B cell (primary cell): ENCODE results near the gene PREX1. TPM values are rescaled to one million over a fixed set of nuclear protein-coding genes. Genes with fewer than 3 reads are reported as not detected.
A peak's percentile ranks its signal among the peaks of the same experiment; 100 is the strongest.
"Not testable (repeated sequence)": the region's sequence is repeated elsewhere in the genome, so short reads cannot be mapped to it uniquely, and the experiment has no call there.

Source experiments
- ATAC-seq: fragments of 200-7000 bp; cut with Tn5 transposase; one replicate; pipeline ENCODE4 v1.10.0; 2021; ENCODE audit warnings: low read depth, mild to moderate bottlenecking, moderate number of reproducible peaks, moderate library complexity
- CTCF ChIA-PET: fragments of 350-600 bp; sonication (Branson Sonifier 250); formaldehyde crosslinking; loops from one replicate; lab custom pipeline; 2021; ENCODE audit warnings: antibody characterized with exemption, inconsistent platforms; lab: Charles Lee
- POLR2A ChIA-PET: fragments of 350-600 bp; sonication (Branson Sonifier 250); formaldehyde crosslinking; loops from one replicate; lab custom pipeline; 2021; ENCODE audit warnings: antibody characterized with exemption; lab: Charles Lee
- DNase-seq: peaks from one replicate; pipeline ENCODE4 v3.0.0; 2013
- H2AFZ ChIP-seq: 2 replicates; pipeline ENCODE4 v1.6.1; 2012; ENCODE audit warnings: mild to moderate bottlenecking, low read depth, low read length; ENCODE audit not compliant: insufficient read depth, poor library complexity, severe bottlenecking
- H3K27ac ChIP-seq, 2 donors: 1 replicate in 1 of 2; 2 replicates in 1 of 2; pipeline ENCODE4 v1.5.1; 2012 to 2013; ENCODE audit warnings: low read length in 2 of 2, mild to moderate bottlenecking in 2 of 2, moderate library complexity in 1 of 2
- H3K27me3 ChIP-seq, 4 experiments: fragments of 200-600 bp in 1 of 4; sonication (generic) in 1 of 4; replicated peaks in 1 of 4; 1 replicate in 2 of 4; 2 replicates in 2 of 4; pipeline versions ENCODE4 v1.6.1 to v1.7.0; 2013 to 2016; ENCODE audit warnings: low read length in 3 of 4, mild to moderate bottlenecking in 2 of 4, mixed read lengths in 1 of 4, moderate library complexity in 1 of 4; ENCODE audit not compliant: insufficient read depth in 4 of 4, control insufficient read depth in 3 of 4; ENCODE audit errors: control extremely low read depth in 1 of 4
- H3K36me3 ChIP-seq, 2 experiments: replicated peaks in 1 of 2; 1 replicate in 1 of 2; 2 replicates in 1 of 2; pipeline versions ENCODE4 v1.6.1 to v1.7.1; 2013; ENCODE audit warnings: low read length in 1 of 2; ENCODE audit not compliant: insufficient read depth in 2 of 2, control insufficient read depth in 1 of 2; ENCODE audit errors: control extremely low read depth in 1 of 2, extremely low read depth in 1 of 2
- H3K4me1 ChIP-seq, 2 donors: fragments of 200-600 bp in 1 of 2; sonication (generic) in 1 of 2; 1 replicate in 1 of 2; 2 replicates in 1 of 2; pipeline versions ENCODE4 v1.5.1 to v1.6.1; 2013 to 2017; ENCODE audit warnings: low read length in 2 of 2; ENCODE audit not compliant: control insufficient read depth in 2 of 2, insufficient read depth in 2 of 2
- H3K4me2 ChIP-seq: replicated peaks from 2 replicates; pipeline ENCODE3; 2012; ENCODE audit warnings: mild to moderate bottlenecking, low read depth, low read length; ENCODE audit not compliant: poor library complexity, severe bottlenecking
- H3K4me3 ChIP-seq, 5 experiments: fragments of 200-600 bp in 1 of 5; sonication (generic) in 1 of 5; 1 replicate in 3 of 5; 2 replicates in 2 of 5; pipeline versions ENCODE4 v1.5.1 to v1.7.0; 2011 to 2016; ENCODE audit warnings: low read length in 4 of 5, mild to moderate bottlenecking in 4 of 5, low read depth in 2 of 5, control low read depth in 1 of 5, moderate library complexity in 1 of 5; ENCODE audit not compliant: insufficient read depth in 1 of 5; ENCODE audit errors: control extremely low read depth in 1 of 5, extremely low read depth in 1 of 5
- H3K79me2 ChIP-seq: fragments of 200-600 bp; sonication (generic); one replicate; pipeline ENCODE4 v1.6.0; 2016; ENCODE audit warnings: low read length; ENCODE audit not compliant: control insufficient read depth, insufficient read depth
- H3K9ac ChIP-seq: fragments of 200-600 bp; sonication (generic); 2 replicates; pipeline ENCODE4 v1.6.1; 2017; ENCODE audit warnings: mild to moderate bottlenecking, low read length, moderate library complexity
- H3K9me3 ChIP-seq, 3 donors: one replicate each; pipeline versions ENCODE4 v1.6.1 to v1.7.1; 2013; ENCODE audit warnings: low read length in 2 of 3; ENCODE audit not compliant: control insufficient read depth in 2 of 3, insufficient read depth in 1 of 3; ENCODE audit errors: control extremely low read depth in 1 of 3
- H4K20me1 ChIP-seq: 2 replicates; pipeline ENCODE4 v1.6.0; 2012; ENCODE audit warnings: mild to moderate bottlenecking, low read length; ENCODE audit not compliant: insufficient read depth, control insufficient read depth, poor library complexity, severe bottlenecking
- H3K27ac Mint-ChIP-seq: one replicate; pipeline ENCODE4 v1.8.0; 2021; ENCODE audit warnings: mixed read lengths
- H3K27me3 Mint-ChIP-seq: one replicate; pipeline ENCODE4 v1.8.0; 2021; ENCODE audit warnings: mixed read lengths
- H3K4me1 Mint-ChIP-seq: one replicate; pipeline ENCODE4 v1.8.0; 2021; ENCODE audit warnings: mixed read lengths
- H3K4me3 Mint-ChIP-seq: one replicate; pipeline ENCODE4 v1.8.0; 2021; ENCODE audit warnings: mixed read lengths
- H3K9me3 Mint-ChIP-seq: one replicate; pipeline ENCODE4 v1.8.0; 2022; ENCODE audit warnings: mixed read lengths; ENCODE audit not compliant: insufficient read depth
- EZH2 ChIP-seq: IDR thresholded peaks from 2 replicates; pipeline ENCODE4 v1.6.1; 2012; ENCODE audit warnings: borderline replicate concordance, low read depth, mild to moderate bottlenecking, moderate library complexity, low read length; ENCODE audit not compliant: insufficient read depth, poor library complexity, severe bottlenecking
- WGBS: methylation state at CpG from one replicate; pipeline ENCODE4 v1.1.5; 2013; ENCODE audit warnings: missing lambda C conversion rate; ENCODE audit not compliant: insufficient coverage; 5-methylcytosine and 5-hydroxymethylcytosine counted together
- intact Hi-C: fragments of 100-400 bp; cut with micrococcal nuclease; formaldehyde crosslinking; loops from one replicate; pipeline ENCODE4 v1.10.0; 2022
- polyA plus RNA-seq: library from polyadenylated mRNA; depleted of rRNA; stranded (reverse); fragments of >200 nt; gene quantifications from 2 replicates; pipeline ENCODE4 v1.2.3, GENCODE V29; 2012
- total RNA-seq, 2 donors: library from RNA; stranded (reverse); fragments of 120-200 nt in 1 of 2; gene quantifications; 1 replicate in 1 of 2; 2 replicates in 1 of 2; pipeline versions ENCODE4 v1.2.3 to v1.2.4, GENCODE V29; 2013 to 2022
- TF ChIP-seq, protein P1 (sequence below): fragments of 200-600 bp; IDR thresholded peaks from one replicate; pipeline ENCODE4 v1.8.0; 2022; ENCODE audit warnings: antibody characterized with exemption, mild to moderate bottlenecking

The PREX1 gene
- total and polyA plus RNA-seq, 2 donors (not counting 1 experiment from before 2014, with no cell fraction given) = 79.1 to 99.4 TPM

DNA sequence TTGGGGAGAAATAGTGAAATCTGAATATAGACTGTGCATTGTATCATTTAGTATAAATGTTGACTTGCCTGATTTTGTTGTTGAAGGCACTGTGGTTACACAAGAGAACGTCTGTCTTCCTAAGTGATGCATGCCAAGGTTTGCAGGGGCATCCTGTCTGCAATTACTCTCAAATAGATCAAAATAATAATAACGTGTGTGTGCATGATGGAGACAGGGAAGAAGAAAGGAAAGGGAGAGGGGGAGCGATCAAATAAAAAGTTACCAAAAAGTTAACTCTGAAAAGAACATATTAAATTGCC lies 14.4 kb downstream of the PREX1 start:
- ChIA-PET CTCF (interaction anchor here (1.0 kb wide), 1 partner anchor 25 kb away, joined by 3 read pairs; no protein-coding TSS in a partner anchor), POLR2A (interaction anchor here (1.1 kb wide), 1 partner anchor 25 kb away, joined by 7 read pairs; no protein-coding TSS in a partner anchor)
- H4K20me1 ChIP-seq = peaks cover 49% of the 10 kb centered on the region
- no peak overlapping the region for H3K4me3 ChIP-seq
- no peak overlapping the region for H3K4me2 ChIP-seq
- H3K27ac ChIP-seq = peak overlapping the region in 1 of 2 donors; percentile 84
- H3K27me3 Mint-ChIP-seq = no peaks in the 10 kb centered on the region
- H3K36me3 ChIP-seq = peaks cover 0 to 29% of the 10 kb centered on the region in 2 experiments
- H3K27ac Mint-ChIP-seq = no peak overlapping the region
- peaks cover 28% of the 10 kb centered on the region for H3K4me1 Mint-ChIP-seq
- H3K9ac ChIP-seq = no peak overlapping the region
- H3K4me3 Mint-ChIP-seq = no peak overlapping the region
- H3K9me3 ChIP-seq = peaks cover 0 to 11% (median 0%) of the 10 kb centered on the region in 3 donors
- no peak overlapping the region for H2AFZ ChIP-seq
- no peaks in the 10 kb centered on the region for H3K9me3 Mint-ChIP-seq
- H3K4me1 ChIP-seq = peaks cover 62 to 69% of the 10 kb centered on the region in 2 donors
- ATAC-seq (no peak), DNase-seq (no peak)
- intact Hi-C loops = no loop called here
- TF ChIP-seq, protein P1, sequence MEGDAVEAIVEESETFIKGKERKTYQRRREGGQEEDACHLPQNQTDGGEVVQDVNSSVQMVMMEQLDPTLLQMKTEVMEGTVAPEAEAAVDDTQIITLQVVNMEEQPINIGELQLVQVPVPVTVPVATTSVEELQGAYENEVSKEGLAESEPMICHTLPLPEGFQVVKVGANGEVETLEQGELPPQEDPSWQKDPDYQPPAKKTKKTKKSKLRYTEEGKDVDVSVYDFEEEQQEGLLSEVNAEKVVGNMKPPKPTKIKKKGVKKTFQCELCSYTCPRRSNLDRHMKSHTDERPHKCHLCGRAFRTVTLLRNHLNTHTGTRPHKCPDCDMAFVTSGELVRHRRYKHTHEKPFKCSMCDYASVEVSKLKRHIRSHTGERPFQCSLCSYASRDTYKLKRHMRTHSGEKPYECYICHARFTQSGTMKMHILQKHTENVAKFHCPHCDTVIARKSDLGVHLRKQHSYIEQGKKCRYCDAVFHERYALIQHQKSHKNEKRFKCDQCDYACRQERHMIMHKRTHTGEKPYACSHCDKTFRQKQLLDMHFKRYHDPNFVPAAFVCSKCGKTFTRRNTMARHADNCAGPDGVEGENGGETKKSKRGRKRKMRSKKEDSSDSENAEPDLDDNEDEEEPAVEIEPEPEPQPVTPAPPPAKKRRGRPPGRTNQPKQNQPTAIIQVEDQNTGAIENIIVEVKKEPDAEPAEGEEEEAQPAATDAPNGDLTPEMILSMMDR = no peak
- TF ChIP-seq EZH2 = no peak
- WGBS = no CpG with 5 or more reads among the region's 3 CpGs
- H3K27me3 ChIP-seq = no peaks in the 10 kb centered on the region
- H3K79me2 ChIP-seq = peaks cover 99% of the 10 kb centered on the region

- no peaks in the 10 kb centered on the region for H3K9me3 Mint-ChIP-seq
- peaks cover 29% of the 10 kb centered on the region for H3K4me1 Mint-ChIP-seq
- H2AFZ ChIP-seq = no peak overlapping the region
- peaks cover 55% of the 10 kb centered on the region for H4K20me1 ChIP-seq
- no peak overlapping the region for H3K4me2 ChIP-seq
- TF ChIP-seq, protein P1 = no peak
- TF ChIP-seq EZH2 = no peak
- H3K79me2 ChIP-seq = peaks cover 99% of the 10 kb centered on the region
- H3K4me3 ChIP-seq = no peak overlapping the region
- POLR2A ChIA-PET = no interaction called here
- no peaks in the 10 kb centered on the region for H3K27me3 Mint-ChIP-seq
- H3K4me3 Mint-ChIP-seq = no peak overlapping the region
- no peak overlapping the region for H3K27ac Mint-ChIP-seq
- peak overlapping the region in 1 of 2 donors; percentile 3 for H3K27ac ChIP-seq
- no peak for DNase-seq
- H3K9ac ChIP-seq = no peak overlapping the region
- 89% methylated on average over 9 of the region's 15 CpGs for WGBS
- no peaks in the 10 kb centered on the region for H3K27me3 ChIP-seq
- ATAC-seq = no peak
- peaks cover 0 to 29% of the 10 kb centered on the region in 2 experiments for H3K36me3 ChIP-seq
- intact Hi-C loops = no loop called here
- H3K9me3 ChIP-seq = peaks cover 0 to 17% (median under 1%) of the 10 kb centered on the region in 3 donors
- H3K4me1 ChIP-seq = peaks cover 56 to 63% of the 10 kb centered on the region in 2 donors
- CTCF ChIA-PET = interaction anchor here (1.3 kb wide), 1 partner anchor 20 kb away, joined by 3 read pairs; no protein-coding TSS in a partner anchor
Measured at GRCh38 chr20:48812600-48813445, 15.0 kb downstream of the PREX1 start.

- DNase-seq, H3K4me3 ChIP-seq, H3K9ac ChIP-seq, H3K27me3 Mint-ChIP-seq, H2AFZ ChIP-seq, H3K27ac ChIP-seq, H3K27ac Mint-ChIP-seq, intact Hi-C loops, ATAC-seq, H3K4me2 ChIP-seq, POLR2A ChIA-PET, H3K4me3 Mint-ChIP-seq, H3K9me3 Mint-ChIP-seq, H3K27me3 ChIP-seq: not testable (repeated sequence)
- peaks cover 29% of the 10 kb centered on the region for H3K4me1 Mint-ChIP-seq
- Histone ChIP-seq H4K20me1 (peaks cover 62% of the 10 kb centered on the region), H3K9me3 (peaks cover 0 to 22% (median 5%) of the 10 kb centered on the region in 3 donors), H3K36me3 (peaks cover 0 to 29% of the 10 kb centered on the region in 2 experiments), H3K4me1 (peaks cover 49 to 56% of the 10 kb centered on the region in 2 donors), H3K79me2 (peaks cover 99% of the 10 kb centered on the region)
- CTCF ChIA-PET = interaction anchor here (1.3 kb wide), 1 partner anchor 20 kb away, joined by 3 read pairs; no protein-coding TSS in a partner anchor
- no CpG with 5 or more reads among the region's 1 CpG for WGBS
Measured at GRCh38 chr20:48812114-48812513, 15.7 kb downstream of the PREX1 start.
